Activated CD8-positive, alpha-beta memory T cell treated with anti-CD3 and anti-CD28 coated beads for 48 hours (primary cell): ENCODE results near the gene ECM1.

Experiments used
- DNase-seq, 3 experiments: peaks; one replicate each; pipeline ENCODE4 v3.0.0-alpha.2; 2020; ENCODE audit warnings: low read depth in 2 of 3, low spot score in 2 of 3

ECM1 gene

GRCh38 chr1:150511985-150512660 is 4.2 kb downstream of the ECM1 start:
- DNase-seq: no peak

DNA sequence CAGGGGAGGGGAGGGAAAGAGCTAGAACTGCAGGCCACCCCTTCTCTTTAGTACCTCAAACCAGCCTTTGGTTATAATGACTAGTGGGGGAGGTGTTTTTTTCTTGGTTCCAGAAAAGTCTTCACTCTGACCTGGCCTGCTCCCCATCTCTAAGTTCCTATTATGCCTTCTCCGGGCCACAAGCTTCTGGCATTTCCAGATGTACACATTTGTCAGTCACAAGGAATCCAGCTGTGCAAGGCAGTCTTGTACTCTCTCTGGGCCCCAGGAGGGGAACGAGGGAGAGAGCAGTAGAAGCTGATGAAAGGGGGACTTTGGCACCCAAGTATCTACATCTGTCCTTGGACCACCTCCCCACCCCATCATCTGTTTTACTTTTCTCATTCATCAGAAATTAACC is 4.9 kb downstream of the ECM1 start:
- DNase-seq: no peak

- DNase-seq: no peak
These were observed 5.5 kb downstream of the ECM1 start for GRCh38 chr1:150513351-150513791.

DNA sequence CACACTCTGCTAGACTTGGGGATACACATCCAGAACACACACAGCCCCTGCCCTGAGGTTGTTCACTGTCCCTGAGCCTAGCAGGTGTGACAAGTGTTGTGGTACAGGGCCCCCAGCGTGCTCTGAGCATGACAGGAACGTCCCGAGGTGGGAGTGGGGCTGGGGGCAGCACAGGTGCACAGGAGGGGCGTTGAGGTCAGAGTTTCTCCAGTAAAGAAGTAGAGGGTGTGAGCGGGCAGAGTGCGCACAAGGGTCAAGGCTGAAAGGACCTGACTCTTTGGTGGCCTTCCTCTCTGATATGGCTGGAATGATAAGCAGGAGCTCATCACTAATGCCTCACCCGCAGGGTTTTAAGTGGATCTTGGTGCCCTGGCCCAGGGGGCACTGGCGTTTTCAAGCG is 6.4 kb downstream of the ECM1 start:
- DNase-seq: no peak

GRCh38 chr1:150514913-150515327 is 7.0 kb downstream of the ECM1 start:
- DNase-seq: no peak

- DNase-seq: peak; percentile 81 to 88 (median 86)
These were observed 7.6 kb downstream of the ECM1 start, which contains the start of gene FALEC for GRCh38 chr1:150515328-150516049. Gene FALEC, plus strand, starts transcription at chr1:150515752.

GRCh38 chr1:150516050-150516591 is 8.2 kb downstream of the ECM1 start:
- DNase-seq: no peak

DNA sequence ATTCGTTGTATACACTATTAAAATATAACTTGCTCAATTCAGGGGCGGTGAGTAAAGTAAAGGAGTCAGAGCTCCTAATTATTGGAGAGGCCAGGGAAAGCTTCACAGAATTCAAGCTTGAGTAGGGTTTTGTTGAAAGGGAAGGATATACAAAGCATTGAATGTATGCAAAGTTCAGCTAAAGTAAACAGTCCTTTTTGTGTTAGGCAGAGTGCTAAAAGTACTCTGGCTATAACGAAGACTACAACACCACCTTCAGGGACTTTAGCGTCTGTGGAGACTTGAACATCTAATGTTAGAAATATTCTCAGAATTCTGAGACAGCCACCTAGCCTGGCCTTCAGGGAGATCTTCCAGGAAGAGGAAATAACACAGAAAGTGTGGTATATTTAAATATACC is 8.7 kb downstream of the ECM1 start:
- DNase-seq: no peak

GRCh38 chr1:150521196-150521968 is 13.5 kb downstream of the ECM1 start:
- DNase-seq: no peak

GRCh38 chr1:150525348-150525747 is 17.4 kb downstream of the ECM1 start:
- DNase-seq: no peak

DNA sequence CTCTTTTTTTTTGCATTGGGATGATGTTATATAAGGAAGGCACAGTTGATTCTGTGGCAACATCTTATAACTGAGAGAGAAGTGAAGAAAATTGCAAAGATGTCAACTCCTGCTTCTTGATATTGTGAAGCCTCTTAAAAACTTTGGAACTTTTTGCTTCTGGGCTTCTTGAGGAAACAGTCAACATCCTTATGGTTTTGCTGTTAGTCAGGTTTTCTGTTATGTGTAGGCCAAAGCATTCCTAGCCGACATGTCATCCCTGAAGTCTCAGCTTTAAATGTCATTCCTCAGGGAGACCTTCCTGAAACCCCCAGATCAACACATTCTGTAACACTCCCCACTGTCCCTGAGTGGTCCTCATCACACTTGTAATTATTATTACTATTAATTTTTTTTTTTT is 20.3 kb downstream of the ECM1 start:
- no peak for DNase-seq

- no peak for DNase-seq
These were observed 21.1 kb downstream of the ECM1 start for GRCh38 chr1:150529017-150529416.

- no peak for DNase-seq
These were observed 22.7 kb downstream of the ECM1 start for GRCh38 chr1:150530491-150531159.

GRCh38 chr1:150532860-150533259 is 25.0 kb downstream of the ECM1 start:
- DNase-seq: no peak

DNA sequence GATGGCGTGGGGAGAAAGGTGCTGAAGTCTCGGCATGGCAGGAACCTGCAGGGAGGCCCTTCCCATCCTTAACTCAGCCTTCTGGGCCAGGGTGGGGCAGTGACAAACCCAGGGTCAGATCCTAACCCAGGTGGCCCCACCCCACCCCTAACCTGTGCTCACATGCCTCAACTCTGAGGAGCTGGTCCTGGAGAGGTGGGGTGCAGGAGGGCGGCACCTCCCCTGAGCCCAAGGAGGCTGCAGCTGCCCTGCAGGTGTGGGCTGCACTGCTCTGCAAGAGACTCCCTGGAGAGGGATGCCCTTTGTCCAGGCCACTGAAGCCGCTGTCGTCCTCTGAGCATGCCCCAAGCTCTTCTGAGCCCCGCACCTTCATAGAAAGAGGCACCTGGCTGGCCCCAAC is 26.1 kb downstream of the ECM1 start:
- no peak for DNase-seq

DNA sequence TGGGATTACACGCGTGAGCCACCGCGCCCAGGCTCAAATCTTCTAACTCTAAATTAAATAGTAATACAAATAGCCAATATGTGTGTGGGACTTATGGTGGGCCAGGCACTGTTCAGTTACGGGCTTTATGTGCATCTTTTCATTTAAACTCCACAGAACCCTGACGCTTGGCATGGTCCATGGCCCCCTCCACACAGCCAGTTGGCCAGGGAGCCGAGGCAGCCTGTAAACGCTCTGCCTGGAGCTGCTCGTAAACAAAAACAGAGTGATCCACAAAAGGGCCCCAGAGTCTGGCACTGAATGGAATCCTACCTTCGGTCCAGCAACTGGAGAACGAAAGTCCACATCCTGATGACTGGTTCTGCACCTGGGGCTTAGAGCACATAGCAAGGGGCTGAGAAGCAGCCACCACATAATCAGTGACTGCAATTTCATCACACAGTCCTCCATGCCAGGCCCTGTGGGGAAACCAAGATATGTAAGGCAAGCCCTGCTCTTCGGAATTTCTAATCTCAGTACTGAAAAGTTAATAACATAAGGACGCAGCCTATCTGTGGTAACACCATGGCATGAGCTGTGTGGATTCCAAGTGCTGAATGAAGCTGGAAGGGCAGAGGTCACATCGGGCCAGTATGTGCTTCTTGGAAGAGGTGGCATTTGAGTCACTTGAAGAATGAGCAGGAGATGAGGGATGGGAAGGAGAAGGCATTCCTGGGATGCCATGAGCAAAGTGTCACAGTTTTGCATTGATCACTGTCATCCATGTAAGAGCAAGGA is 27.8 kb downstream of the ECM1 start:
- DNase-seq: no peak

- DNase-seq: no peak
These were observed 29.2 kb downstream of the ECM1 start for GRCh38 chr1:150536836-150537731.

GRCh38 chr1:150537732-150538684 is 30.1 kb downstream of the ECM1 start:
- no peak for DNase-seq
